ENCODE data around the gene ZDHHC3.

Gene ZDHHC3

GRCh38 chr3:44976002-44976815 lies at the start of gene ZDHHC3, which contains the start of gene EXOSC7:
TSS of gene ZDHHC3 (minus strand) at chr3:44976174. CDS start at chr3:44959436, 16,738 bp downstream.
TSS of gene EXOSC7 (plus strand) at chr3:44976244. CDS start at chr3:44976278, 34 bp downstream.
- DNase-seq: peak; percentile 44 to 76

GRCh38 chr3:45024542-45025255 lies 48.7 kb upstream of the ZDHHC3 start:
- no peak for DNase-seq

DNA sequence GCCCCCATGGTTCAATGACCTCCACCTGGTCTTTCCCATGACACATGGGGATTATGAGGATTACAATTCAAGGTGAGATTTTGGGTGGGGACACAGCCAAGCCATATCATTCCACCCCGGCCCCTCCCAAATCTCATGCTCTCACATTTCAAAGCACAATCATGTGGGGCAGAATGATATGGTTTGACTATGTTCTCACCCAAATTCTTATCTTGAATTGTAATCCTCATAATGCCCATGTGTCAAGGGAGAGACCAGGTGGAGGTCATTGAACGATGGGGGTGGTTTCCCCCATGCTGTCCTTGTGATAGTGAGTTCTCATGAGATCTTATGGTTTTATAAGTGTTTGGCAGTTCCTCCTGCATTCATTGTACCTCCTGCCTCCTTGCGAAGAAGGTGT lies 47.7 kb upstream of the ZDHHC3 start:
- DNase-seq: peak in 1 of 2 experiments; percentile 19

DNA sequence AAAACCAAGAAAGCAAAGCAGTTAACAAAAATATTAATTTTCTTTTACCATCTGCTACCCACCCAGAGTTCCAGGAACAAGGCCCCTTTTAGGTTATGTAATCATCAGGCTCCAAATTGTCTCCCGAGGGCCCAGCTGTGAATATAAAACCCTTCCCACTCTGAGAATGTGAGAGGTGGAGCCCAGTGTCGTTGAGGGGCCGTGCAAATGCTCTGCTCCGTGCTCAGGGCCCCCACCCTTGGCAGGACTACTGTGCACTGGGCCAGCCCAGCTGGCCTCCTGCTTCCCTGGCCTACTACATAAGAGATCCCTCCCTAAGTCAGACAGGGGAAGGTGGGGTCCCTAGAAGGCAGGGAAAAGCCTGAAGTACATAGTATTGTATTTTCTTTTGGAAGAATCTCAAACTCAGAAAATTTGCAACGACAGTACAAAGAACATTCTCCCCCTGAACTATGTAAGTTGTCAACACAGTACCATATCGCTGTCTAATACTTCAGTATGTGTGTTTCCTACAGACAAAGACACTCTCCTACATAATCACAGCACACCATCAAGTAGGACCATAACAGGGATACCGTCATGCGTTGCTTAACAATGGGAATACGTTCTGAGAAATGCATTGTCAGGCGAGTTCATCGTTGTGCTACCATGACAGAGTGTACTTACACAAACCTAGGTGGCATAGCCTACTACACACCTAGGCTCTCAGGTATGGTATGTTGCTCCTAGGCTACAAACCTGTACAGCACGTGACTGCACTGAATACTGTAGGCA lies 45.7 kb upstream of the ZDHHC3 start:
- DNase-seq: peak in 1 of 2 experiments; percentile 29

GRCh38 chr3:45020534-45020933 lies 44.6 kb upstream of the ZDHHC3 start:
- peak in 1 of 2 experiments; percentile 6 for DNase-seq

GRCh38 chr3:45017821-45018220 lies 41.8 kb upstream of the ZDHHC3 start:
- DNase-seq: no peak

DNA sequence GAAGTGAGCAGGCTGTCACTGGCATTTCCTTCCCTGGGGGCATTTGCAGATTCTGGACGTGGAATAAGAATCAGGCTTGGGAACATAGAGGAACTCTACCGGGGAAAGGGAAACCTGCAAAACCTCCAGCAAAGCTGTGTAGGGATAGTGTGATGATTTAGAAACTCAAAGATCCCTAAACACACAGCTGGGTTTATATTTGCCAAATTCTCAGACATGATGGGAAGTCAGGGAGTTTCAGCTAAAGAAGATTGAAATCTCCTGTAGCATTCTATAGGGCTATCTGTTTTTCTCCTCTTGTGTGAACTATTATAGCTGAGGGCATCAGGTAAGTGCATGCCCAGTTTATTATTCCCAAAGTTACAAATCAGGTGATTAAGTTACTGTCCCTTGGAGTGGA lies 40.9 kb upstream of the ZDHHC3 start:
- DNase-seq: no peak

GRCh38 chr3:45012577-45012976 lies 36.6 kb upstream of the ZDHHC3 start:
- no peak for DNase-seq

DNA sequence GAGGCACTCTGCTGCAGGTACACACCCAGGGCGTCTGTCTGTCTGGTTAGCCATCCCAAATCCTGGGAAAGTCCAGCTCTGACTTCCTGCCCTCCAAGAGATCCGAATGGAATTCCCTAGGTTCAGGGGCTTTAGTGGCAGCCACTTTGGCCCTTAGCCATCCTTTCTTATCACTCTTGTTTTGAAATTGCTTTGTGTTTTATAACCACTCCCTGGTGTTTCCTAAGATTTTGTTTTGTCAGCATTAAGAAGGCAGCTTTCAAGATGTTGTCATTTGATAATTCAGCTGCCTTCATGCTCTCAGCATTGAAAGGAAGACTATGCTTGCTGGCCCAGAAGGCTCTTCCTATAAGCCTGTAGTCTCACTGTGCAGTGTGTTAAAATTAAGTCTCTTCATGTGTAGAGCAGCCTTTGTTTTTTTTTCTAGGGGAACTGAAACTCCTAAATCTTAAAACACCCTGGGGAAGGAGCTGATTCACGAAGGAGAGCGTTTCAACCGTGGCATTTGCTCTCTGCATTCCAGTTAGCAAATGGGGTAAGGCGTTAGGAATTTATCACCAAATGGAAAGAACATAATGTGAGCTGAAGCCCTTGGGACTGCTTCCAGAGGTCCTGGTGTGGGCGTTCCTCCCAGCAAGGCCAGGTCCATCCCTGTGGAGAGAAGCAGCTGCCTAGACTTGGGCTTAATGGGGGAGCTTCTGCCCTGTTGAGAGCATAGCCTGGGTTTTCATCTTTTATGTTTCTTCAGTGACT lies 36.0 kb upstream of the ZDHHC3 start:
- DNase-seq: no peak

DNA sequence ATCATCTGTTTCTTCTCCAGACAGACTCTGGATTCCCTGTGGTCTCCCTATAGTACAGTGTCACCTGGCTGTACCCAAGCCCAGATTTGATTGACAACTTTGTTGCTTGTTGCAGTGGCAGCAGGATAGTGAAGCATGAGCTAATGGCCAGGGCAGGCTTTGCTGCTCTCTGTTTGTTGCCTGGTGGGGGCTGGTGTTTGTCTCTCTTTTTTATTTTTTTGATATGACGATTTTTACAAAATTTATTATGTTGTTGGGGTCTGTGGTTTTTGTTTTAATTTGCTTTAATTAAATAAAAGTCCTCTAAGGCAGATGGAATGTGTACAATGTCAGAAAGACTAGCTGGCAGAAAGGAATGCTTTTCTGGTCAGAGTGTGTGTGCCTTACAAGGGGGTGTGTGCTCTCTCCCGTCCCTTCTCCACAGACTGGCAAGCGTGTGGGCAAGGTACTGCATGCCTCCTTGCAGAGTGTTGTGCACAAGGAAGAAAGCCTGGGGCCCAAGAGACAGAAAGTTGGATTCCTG lies 34.9 kb upstream of the ZDHHC3 start:
- no peak for DNase-seq

DNA sequence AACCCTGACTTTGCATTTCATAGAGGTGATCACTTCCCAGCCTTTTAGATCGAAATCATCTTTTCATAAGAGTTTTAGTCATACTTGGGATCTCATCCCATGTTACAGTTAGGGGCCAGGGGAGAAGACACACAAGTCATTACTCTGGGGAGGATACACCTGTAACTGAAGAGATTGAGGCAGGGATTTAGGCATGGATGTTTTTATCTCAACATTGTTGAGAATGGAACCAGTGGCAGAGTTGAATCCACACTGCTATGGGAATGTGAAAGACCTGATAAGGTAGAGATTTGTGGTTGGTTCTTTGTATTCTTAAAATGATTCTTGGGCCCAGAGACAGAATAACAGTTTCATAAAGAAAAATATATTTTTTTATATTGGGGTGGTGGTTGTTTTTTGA lies 33.9 kb upstream of the ZDHHC3 start:
- no peak for DNase-seq

GRCh38 chr3:45008117-45008516 lies 32.1 kb upstream of the ZDHHC3 start:
- DNase-seq: no peak

DNA sequence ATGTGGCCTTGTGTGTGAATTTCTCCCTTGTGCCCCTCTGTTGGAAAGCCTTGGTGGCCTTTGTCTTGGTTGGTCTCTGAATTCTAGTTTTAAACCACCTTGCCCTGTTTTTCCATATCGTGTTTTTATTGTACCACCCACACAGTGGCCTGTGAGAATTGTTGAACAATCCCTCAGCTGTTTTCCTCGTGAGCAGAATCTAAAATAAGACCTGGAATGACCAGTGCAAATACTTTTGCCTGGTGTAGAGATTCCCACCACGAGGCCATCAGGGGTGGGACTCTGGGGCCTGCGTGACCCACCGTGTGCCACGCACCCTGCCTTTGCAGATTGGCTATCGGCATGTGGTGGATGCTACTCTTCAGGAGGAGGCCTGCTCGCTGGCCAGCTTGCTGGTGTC lies 31.1 kb upstream of the ZDHHC3 start:
- DNase-seq: no peak

GRCh38 chr3:45003859-45004258 lies 27.9 kb upstream of the ZDHHC3 start:
- DNase-seq: no peak

- no peak for DNase-seq
These were observed 27.4 kb upstream of the ZDHHC3 start for GRCh38 chr3:45003406-45003805.

- no peak for DNase-seq
These were observed 26.7 kb upstream of the ZDHHC3 start for GRCh38 chr3:45002720-45003119.

DNA sequence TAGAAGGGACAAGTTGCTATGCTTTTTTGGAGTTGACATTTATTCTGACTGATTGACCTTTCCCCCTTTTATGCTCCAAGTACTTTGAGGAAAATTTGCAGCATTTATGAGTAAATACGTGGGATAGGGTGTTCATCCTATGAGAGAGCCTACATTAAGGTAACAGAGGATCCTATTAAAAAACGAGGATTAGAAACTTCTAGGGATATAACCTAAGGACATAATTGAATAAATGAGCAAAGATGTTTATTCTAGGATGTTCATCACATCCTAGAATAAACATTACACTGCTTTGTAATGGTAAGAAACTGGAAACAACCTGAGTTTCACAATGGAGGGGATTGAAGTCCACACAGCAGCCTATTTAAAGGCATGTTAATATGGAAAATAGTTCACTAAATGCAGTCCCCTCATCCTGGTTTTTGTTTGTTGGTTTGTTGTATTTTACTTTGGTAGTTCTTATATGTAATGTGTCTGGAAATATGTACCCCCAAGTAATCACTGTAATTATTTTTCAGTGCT lies 26.2 kb upstream of the ZDHHC3 start:
- no peak for DNase-seq

- no peak for DNase-seq
These were observed 25.8 kb upstream of the ZDHHC3 start for GRCh38 chr3:45001738-45002137.

GRCh38 chr3:45000823-45001222 lies 24.8 kb upstream of the ZDHHC3 start:
- DNase-seq: no peak

- DNase-seq: no peak
These were observed 23.8 kb upstream of the ZDHHC3 start for GRCh38 chr3:44999782-45000181.

GRCh38 chr3:44996556-44996969 lies 20.6 kb upstream of the ZDHHC3 start:
- DNase-seq: no peak

GRCh38 chr3:44995142-44995770 lies 19.3 kb upstream of the ZDHHC3 start:
- DNase-seq: no peak
